Colonic mucosa (tissue), 4 donors: Measurements from ENCODE around the gene TRPM3. TPM values are rescaled to one million over a fixed set of nuclear protein-coding genes. Genes with fewer than 3 reads are reported as not detected.

Experiments
- DNase-seq: peaks from one replicate; pipeline ENCODE4 v3.0.0-alpha.2; 2020
- H3K27ac ChIP-seq: fragments of 200-600 bp; one replicate; pipeline ENCODE4 v1.8.0; 2021
- H3K27me3 ChIP-seq: fragments of 200-600 bp; one replicate; pipeline ENCODE4 v1.8.0; 2021
- H3K36me3 ChIP-seq: fragments of 200-600 bp; one replicate; pipeline ENCODE4 v1.8.0; 2021
- H3K4me1 ChIP-seq: fragments of 200-600 bp; one replicate; pipeline ENCODE4 v1.8.0; 2021; ENCODE audit warnings: mild to moderate bottlenecking
- H3K4me3 ChIP-seq: fragments of 200-600 bp; one replicate; pipeline ENCODE4 v1.8.0; 2021
- H3K9ac ChIP-seq, 2 donors: one replicate each; pipeline ENCODE4 v1.7.0; 2013; ENCODE audit warnings: control low read depth in 2 of 2, low read depth in 2 of 2, low read length in 2 of 2
- H3K9me3 ChIP-seq: fragments of 200-600 bp; one replicate; pipeline ENCODE4 v1.8.0; 2021
- intact Hi-C: fragments of 100-400 bp; cut with DNase I; formaldehyde crosslinking; loops from one replicate; pipeline ENCODE4 v1.14.1; 2022
- total RNA-seq, 2 donors: library from RNA; stranded (reverse); fragmentation: NEBNext Ultra II Directional in 1 of 2; extraction: Animal tissue kit (Norgen Biotek cat#: 25700) in 1 of 2; gene quantifications; one replicate each; pipeline ENCODE4 v1.2.1, GENCODE V29; 2021
- TF ChIP-seq, protein P1 (sequence below): fragments of 200-600 bp; IDR thresholded peaks from one replicate; pipeline ENCODE4 v1.8.0; 2022; ENCODE audit warnings: antibody characterized with exemption, mild to moderate bottlenecking
- donor health status: healthy.
- donor health status: DM: no; HTN: no; CAD: no.
- donor health status: DM: no; HTN: no; CAD: no.

Gene TRPM3
- total RNA-seq, 2 donors from 2014 or later = 0.32 to 0.35 TPM

- TF ChIP-seq, protein P1, sequence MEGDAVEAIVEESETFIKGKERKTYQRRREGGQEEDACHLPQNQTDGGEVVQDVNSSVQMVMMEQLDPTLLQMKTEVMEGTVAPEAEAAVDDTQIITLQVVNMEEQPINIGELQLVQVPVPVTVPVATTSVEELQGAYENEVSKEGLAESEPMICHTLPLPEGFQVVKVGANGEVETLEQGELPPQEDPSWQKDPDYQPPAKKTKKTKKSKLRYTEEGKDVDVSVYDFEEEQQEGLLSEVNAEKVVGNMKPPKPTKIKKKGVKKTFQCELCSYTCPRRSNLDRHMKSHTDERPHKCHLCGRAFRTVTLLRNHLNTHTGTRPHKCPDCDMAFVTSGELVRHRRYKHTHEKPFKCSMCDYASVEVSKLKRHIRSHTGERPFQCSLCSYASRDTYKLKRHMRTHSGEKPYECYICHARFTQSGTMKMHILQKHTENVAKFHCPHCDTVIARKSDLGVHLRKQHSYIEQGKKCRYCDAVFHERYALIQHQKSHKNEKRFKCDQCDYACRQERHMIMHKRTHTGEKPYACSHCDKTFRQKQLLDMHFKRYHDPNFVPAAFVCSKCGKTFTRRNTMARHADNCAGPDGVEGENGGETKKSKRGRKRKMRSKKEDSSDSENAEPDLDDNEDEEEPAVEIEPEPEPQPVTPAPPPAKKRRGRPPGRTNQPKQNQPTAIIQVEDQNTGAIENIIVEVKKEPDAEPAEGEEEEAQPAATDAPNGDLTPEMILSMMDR = no peak
- intact Hi-C loops = loop anchor here (10.0 kb wide), 1 partner anchor 119 kb away; no protein-coding TSS in a partner anchor
- Histone ChIP-seq H3K4me1 (no peaks in the 10 kb centered on the region), H3K27me3 (no peaks in the 10 kb centered on the region), H3K36me3 (no peaks in the 10 kb centered on the region), H3K9me3 (no peaks in the 10 kb centered on the region), H3K4me3 (no peak overlapping the region), H3K27ac (peak overlapping the region; percentile 9), H3K9ac (peak overlapping the region in 1 of 2 donors; percentile 49)
- peak; percentile 30 for DNase-seq
Observed at GRCh38 chr9:70485273-70485858, 636.1 kb downstream of the TRPM3 start.

GRCh38 chr9:70484232-70485130 lies 636.9 kb downstream of the TRPM3 start:
- Histone ChIP-seq H3K27ac (peak overlapping the region; percentile 9), H3K4me1 (no peaks in the 10 kb centered on the region), H3K9me3 (no peaks in the 10 kb centered on the region), H3K27me3 (no peaks in the 10 kb centered on the region), H3K36me3 (no peaks in the 10 kb centered on the region), H3K4me3 (no peak overlapping the region), H3K9ac (peak overlapping the region in 1 of 2 donors; percentile 49)
- TF ChIP-seq, protein P1 = peak; percentile 54
- peak; percentile 57 for DNase-seq
- intact Hi-C loops = loop anchor here (5.0 to 10.0 kb wide), 3 partner anchors 72 to 132 kb away; partner anchors contain the start of gene KLF9

DNA sequence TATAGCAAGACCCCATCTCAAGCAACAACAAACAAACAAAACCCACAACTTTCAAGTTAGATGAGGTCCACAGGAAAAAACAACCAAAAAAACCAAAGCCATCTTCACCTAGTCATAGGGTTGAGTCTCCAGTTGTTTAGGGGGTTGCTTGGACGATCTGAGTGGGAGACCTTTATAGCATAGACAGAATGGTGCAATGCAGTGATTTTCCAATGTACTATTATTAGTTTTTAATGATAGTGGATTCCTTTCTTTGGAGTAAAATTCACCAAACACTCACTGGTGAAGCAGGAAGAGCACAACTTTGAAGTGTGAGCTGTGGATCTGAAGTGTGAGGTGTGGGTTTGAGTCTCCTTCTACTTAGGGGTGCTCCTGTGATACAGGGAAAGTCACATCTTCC lies 640.0 kb downstream of the TRPM3 start:
- no peak for DNase-seq
- Histone ChIP-seq H3K4me1 (peaks cover 5% of the 10 kb centered on the region), H3K4me3 (no peak overlapping the region), H3K36me3 (no peaks in the 10 kb centered on the region), H3K9ac (peak overlapping the region; percentile 52 to 81), H3K27me3 (no peaks in the 10 kb centered on the region), H3K9me3 (no peaks in the 10 kb centered on the region), H3K27ac (peak overlapping the region; percentile 75)
- intact Hi-C loops = loop anchor here (5.0 to 10.0 kb wide), 3 partner anchors 69 to 129 kb away; partner anchors contain the start of gene KLF9
- TF ChIP-seq, protein P1 = no peak

DNA sequence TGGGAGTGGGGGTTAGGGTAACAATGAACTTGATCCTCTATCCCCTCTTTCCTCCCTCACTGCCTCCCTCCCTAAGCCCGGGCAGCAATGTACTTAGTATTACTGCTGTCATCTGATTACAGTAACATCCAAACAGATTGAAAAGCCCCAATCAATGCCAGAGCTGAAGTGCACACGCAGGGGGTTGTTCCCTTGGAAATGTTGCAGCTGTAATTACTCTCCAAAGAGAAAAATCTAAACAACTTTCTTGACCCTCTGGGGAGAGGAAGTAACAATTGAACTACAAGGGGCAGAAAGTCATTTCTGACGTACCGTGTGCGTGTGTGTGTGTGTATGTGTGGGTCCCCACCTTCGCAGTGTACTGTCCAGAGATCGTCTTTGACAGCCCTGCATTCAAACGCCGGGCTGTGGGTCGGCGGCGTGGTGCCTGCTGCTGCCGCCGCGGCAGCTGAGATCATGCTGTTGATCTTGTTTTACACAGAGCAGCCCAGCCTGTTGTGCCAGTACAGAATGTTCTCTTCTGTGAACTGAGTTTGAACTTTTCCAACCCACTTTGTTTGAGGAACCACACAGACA lies 640.9 kb downstream of the TRPM3 start:
- intact Hi-C loops = loop anchor here (5.0 to 10.0 kb wide), 3 partner anchors 68 to 128 kb away; partner anchors contain the start of gene KLF9
- peak; percentile 70 for DNase-seq
- no peaks in the 10 kb centered on the region for H3K9me3 ChIP-seq
- H3K36me3 ChIP-seq = no peaks in the 10 kb centered on the region
- H3K27me3 ChIP-seq = no peaks in the 10 kb centered on the region
- peak overlapping the region; percentile 52 to 81 for H3K9ac ChIP-seq
- TF ChIP-seq, protein P1 = no peak
- no peak overlapping the region for H3K4me3 ChIP-seq
- peak overlapping the region; percentile 75 for H3K27ac ChIP-seq
- H3K4me1 ChIP-seq = peaks cover 5% of the 10 kb centered on the region

- H3K9me3 ChIP-seq = no peaks in the 10 kb centered on the region
- H3K36me3 ChIP-seq = no peaks in the 10 kb centered on the region
- peak overlapping the region; percentile 75 for H3K27ac ChIP-seq
- H3K4me3 ChIP-seq = no peak overlapping the region
- peak overlapping the region; percentile 52 to 81 for H3K9ac ChIP-seq
- peak; percentile 53 for DNase-seq
- H3K4me1 ChIP-seq = peaks cover 5% of the 10 kb centered on the region
- no peaks in the 10 kb centered on the region for H3K27me3 ChIP-seq
- intact Hi-C loops = loop anchor here (5.0 to 10.0 kb wide), 3 partner anchors 68 to 128 kb away; partner anchors contain the start of gene KLF9
- TF ChIP-seq, protein P1 = no peak
Observed at GRCh38 chr9:70479880-70480291, 641.5 kb downstream of the TRPM3 start.
